Thyroid gland (tissue), 4 donors: ENCODE data around the gene LRRK2.

Experiments
- CTCF ChIP-seq, 6 experiments: fragments of 200-600 bp in 3 of 6; fragments of 450-650 bp in 3 of 6; sonication (generic) in 3 of 6; IDR thresholded peaks; one replicate each; pipeline ENCODE4 v1.5.1; 2016 to 2019; ENCODE audit warnings: antibody characterized with exemption in 6 of 6, mild to moderate bottlenecking in 2 of 6, inconsistent platforms in 1 of 6, moderate library complexity in 1 of 6
- POLR2A ChIP-seq, 2 donors: fragments of 450-650 bp; IDR thresholded peaks; one replicate each; pipeline ENCODE4 v1.6.1; 2017; ENCODE audit warnings: antibody characterized with exemption in 2 of 2, mild to moderate bottlenecking in 2 of 2, moderate library complexity in 1 of 2

GRCh38 chr12:40330180-40330579 lies 105.4 kb downstream of the LRRK2 start:
- TF ChIP-seq CTCF (IDR thresholded peaks at IDR 0.05): no peak
- TF ChIP-seq POLR2A (IDR thresholded peaks at IDR 0.05): no peak
